Vagina (tissue), 2 donors: ENCODE data around the gene POPDC2.

Experiments
- POLR2AphosphoS5 ChIP-seq, 2 donors: sonication (generic); formaldehyde crosslinking; IDR thresholded peaks; one replicate each; pipeline ENCODE4 v1.9.0; 2017; ENCODE audit warnings: antibody characterized with exemption in 2 of 2, mild to moderate bottlenecking in 2 of 2, low read depth in 1 of 2; ENCODE audit not compliant: insufficient read depth in 1 of 2
- TF ChIP-seq, protein P1 (sequence below), 3 experiments: fragments of 450-650 bp in 2 of 3; fragments of 200-600 bp in 1 of 3; sonication (generic) in 1 of 3; IDR thresholded peaks; one replicate each; pipeline ENCODE4 v1.5.1; 2017 to 2019; ENCODE audit warnings: antibody characterized with exemption in 3 of 3, mild to moderate bottlenecking in 2 of 3, moderate library complexity in 2 of 3

DNA sequence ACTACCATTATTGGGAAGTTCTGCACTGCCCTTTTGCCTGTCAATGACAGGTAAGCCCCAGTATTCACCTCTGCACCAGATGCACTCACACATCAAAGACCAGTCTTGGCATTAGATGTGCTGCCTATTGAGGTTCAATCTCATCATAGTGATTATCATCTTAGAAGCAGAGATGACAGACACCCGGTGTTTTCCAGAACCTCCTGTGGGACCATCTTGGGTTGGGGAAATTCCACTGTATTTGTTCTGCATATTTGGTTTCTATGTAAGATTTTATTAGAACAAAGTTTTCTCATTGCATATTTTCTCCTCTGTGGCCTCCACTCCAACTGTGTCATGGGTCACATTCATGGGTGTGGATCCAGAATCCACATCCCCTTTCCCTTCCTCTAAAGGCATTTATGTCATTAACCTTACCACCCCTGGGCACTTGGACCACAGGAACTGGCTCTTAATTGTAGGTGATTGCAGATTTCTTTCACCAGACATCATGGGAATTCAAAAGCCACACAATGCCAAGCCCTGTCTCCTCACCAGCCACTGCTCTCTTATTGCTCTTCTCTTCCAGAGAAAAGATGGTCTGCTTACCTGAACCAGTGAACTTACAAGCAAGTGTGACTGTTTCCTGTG lies 31.5 kb downstream of the POPDC2 start:
- peak in 1 of 2 donors; percentile 45 for TF ChIP-seq POLR2AphosphoS5 (IDR thresholded peaks at IDR 0.05; ENCODE audit: insufficient read depth in 1 of 2, low read depth in 1 of 2)
- TF ChIP-seq, protein P1, sequence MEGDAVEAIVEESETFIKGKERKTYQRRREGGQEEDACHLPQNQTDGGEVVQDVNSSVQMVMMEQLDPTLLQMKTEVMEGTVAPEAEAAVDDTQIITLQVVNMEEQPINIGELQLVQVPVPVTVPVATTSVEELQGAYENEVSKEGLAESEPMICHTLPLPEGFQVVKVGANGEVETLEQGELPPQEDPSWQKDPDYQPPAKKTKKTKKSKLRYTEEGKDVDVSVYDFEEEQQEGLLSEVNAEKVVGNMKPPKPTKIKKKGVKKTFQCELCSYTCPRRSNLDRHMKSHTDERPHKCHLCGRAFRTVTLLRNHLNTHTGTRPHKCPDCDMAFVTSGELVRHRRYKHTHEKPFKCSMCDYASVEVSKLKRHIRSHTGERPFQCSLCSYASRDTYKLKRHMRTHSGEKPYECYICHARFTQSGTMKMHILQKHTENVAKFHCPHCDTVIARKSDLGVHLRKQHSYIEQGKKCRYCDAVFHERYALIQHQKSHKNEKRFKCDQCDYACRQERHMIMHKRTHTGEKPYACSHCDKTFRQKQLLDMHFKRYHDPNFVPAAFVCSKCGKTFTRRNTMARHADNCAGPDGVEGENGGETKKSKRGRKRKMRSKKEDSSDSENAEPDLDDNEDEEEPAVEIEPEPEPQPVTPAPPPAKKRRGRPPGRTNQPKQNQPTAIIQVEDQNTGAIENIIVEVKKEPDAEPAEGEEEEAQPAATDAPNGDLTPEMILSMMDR (IDR thresholded peaks at IDR 0.05): no peak
